Small intestine (tissue), 7 donors: ENCODE measurements around the gene RPGRIP1L. TPM values are rescaled to one million over a fixed set of nuclear protein-coding genes. Genes with fewer than 3 reads are reported as not detected.
A peak's percentile ranks its signal among the peaks of the same experiment; 100 is the strongest.

Experiments used
- DNase-seq, 2 donors: peaks; one replicate each; pipeline versions ENCODE4 v3.0.0 to v3.0.0-alpha.2; 2013
- FAIRE-seq: peaks from 2 replicates; lab custom pipeline; 2012; peaks lifted over from hg19 to GRCh38; lab: Jason Lieb, UNC
- H3K27ac ChIP-seq, 3 donors: one replicate each; pipeline ENCODE4 v1.5.1; 2013; ENCODE audit warnings: low read length in 2 of 3, mild to moderate bottlenecking in 2 of 3, control low read depth in 1 of 3, inconsistent platforms in 1 of 3, low read depth in 1 of 3, moderate library complexity in 1 of 3
- H3K27me3 ChIP-seq, 3 donors: one replicate each; pipeline ENCODE4 v1.6.1; 2013; ENCODE audit warnings: low read length in 3 of 3, inconsistent platforms in 1 of 3; ENCODE audit not compliant: control insufficient read depth in 3 of 3, insufficient read depth in 3 of 3
- H3K36me3 ChIP-seq, 3 donors: one replicate each; pipeline ENCODE4 v1.6.1; 2013; ENCODE audit warnings: low read length in 3 of 3, inconsistent platforms in 1 of 3, low read depth in 1 of 3, mild to moderate bottlenecking in 1 of 3, moderate library complexity in 1 of 3; ENCODE audit not compliant: control insufficient read depth in 3 of 3, insufficient read depth in 2 of 3
- H3K4me1 ChIP-seq, 3 donors: one replicate each; pipeline ENCODE4 v1.6.1; 2013; ENCODE audit warnings: low read length in 2 of 3, inconsistent platforms in 1 of 3, low read depth in 1 of 3, mild to moderate bottlenecking in 1 of 3, moderate library complexity in 1 of 3; ENCODE audit not compliant: control insufficient read depth in 3 of 3, insufficient read depth in 2 of 3
- H3K4me3 ChIP-seq, 3 donors: one replicate each; pipeline ENCODE4 v1.5.1; 2013; ENCODE audit warnings: low read length in 3 of 3, control low read depth in 1 of 3, inconsistent platforms in 1 of 3, low read depth in 1 of 3, mild to moderate bottlenecking in 1 of 3, moderate library complexity in 1 of 3
- H3K9me3 ChIP-seq, 2 donors: one replicate each; pipeline ENCODE4 v1.6.1; 2013; ENCODE audit warnings: low read depth in 1 of 2, low read length in 1 of 2; ENCODE audit not compliant: control insufficient read depth in 2 of 2, insufficient read depth in 1 of 2
- WGBS, 3 donors: extraction: QIAGEN DNeasy Blood & Tissue Kit; methylation state at CpG; one replicate each; pipeline ENCODE4 v1.1.7; 2013; 5-methylcytosine and 5-hydroxymethylcytosine counted together
- polyA plus RNA-seq, 4 donors: library from polyadenylated mRNA; stranded (reverse) in 3 of 4; unstranded in 1 of 4; fragments of 200-250 nt in 3 of 4; fragments of 120-200 nt in 1 of 4; gene quantifications; one replicate each; pipeline versions ENCODE4 v1.2.1 to v1.2.3, GENCODE V29; 2013
- donor health status: healthy with polysubstance abuse.
- donor health status: control.
- donor health status: control.
- donor health status: Bipolar disorder and iron deficiency.
- donor health status: healthy.

Gene RPGRIP1L
- polyA plus RNA-seq, 4 donors: under 0.01 to 4.5 (median 1.0) TPM

GRCh38 chr16:53619235-53619634, 84.4 kb downstream of the RPGRIP1L start:
- no peak for DNase-seq
- WGBS, 3 donors: 77 to 87% (median 82%) methylated on average over 3 of the region's 3 CpGs
- H3K27ac ChIP-seq: no peak overlapping the region
- H3K9me3 ChIP-seq: no peaks in the 10 kb centered on the region
- H3K4me3 ChIP-seq: no peak overlapping the region
- FAIRE-seq: no peak
- no peaks in the 10 kb centered on the region for H3K27me3 ChIP-seq
- H3K36me3 ChIP-seq: no peaks in the 10 kb centered on the region
- no peaks in the 10 kb centered on the region for H3K4me1 ChIP-seq

- 87 to 100% (median 91%) methylated on average over 1 of the region's 1 CpG for WGBS, 3 donors
- Histone ChIP-seq H3K27ac (no peak overlapping the region), H3K36me3 (no peaks in the 10 kb centered on the region), H3K9me3 (no peaks in the 10 kb centered on the region), H3K4me1 (no peaks in the 10 kb centered on the region), H3K4me3 (no peak overlapping the region), H3K27me3 (no peaks in the 10 kb centered on the region)
- DNase-seq (no peak), FAIRE-seq (no peak)
Observed at GRCh38 chr16:53614346-53614745, 89.3 kb downstream of the RPGRIP1L start.

- Histone ChIP-seq H3K9me3 (no peaks in the 10 kb centered on the region), H3K27ac (no peak overlapping the region), H3K27me3 (no peaks in the 10 kb centered on the region), H3K36me3 (no peaks in the 10 kb centered on the region), H3K4me3 (no peak overlapping the region), H3K4me1 (no peaks in the 10 kb centered on the region)
- 21 to 65% (median 51%) methylated on average over 3 of the region's 3 CpGs for WGBS, 3 donors
- DNase-seq (peak; percentile 9 to 54), FAIRE-seq (no peak)
Observed at GRCh38 chr16:53612003-53612402, 91.7 kb downstream of the RPGRIP1L start.

- FAIRE-seq: no peak
- 65 to 71% (median 70%) methylated on average over 6 of the region's 6 CpGs for WGBS, 3 donors
- H3K27ac ChIP-seq: no peak overlapping the region
- DNase-seq: peak in 1 of 2 donors; percentile 21
- no peaks in the 10 kb centered on the region for H3K9me3 ChIP-seq
- no peaks in the 10 kb centered on the region for H3K27me3 ChIP-seq
- H3K4me3 ChIP-seq: no peak overlapping the region
- no peaks in the 10 kb centered on the region for H3K36me3 ChIP-seq
- no peaks in the 10 kb centered on the region for H3K4me1 ChIP-seq
Observed at GRCh38 chr16:53611179-53611696, 92.4 kb downstream of the RPGRIP1L start.

- WGBS, 3 donors: 90 to 95% (median 91%) methylated on average over 4 of the region's 4 CpGs
- FAIRE-seq: no peak
- Histone ChIP-seq H3K27me3 (no peaks in the 10 kb centered on the region), H3K9me3 (no peaks in the 10 kb centered on the region), H3K27ac (no peak overlapping the region), H3K4me1 (no peaks in the 10 kb centered on the region), H3K36me3 (peaks cover 0 to 2% (median 0%) of the 10 kb centered on the region in 3 donors), H3K4me3 (no peak overlapping the region)
- DNase-seq: no peak
Observed at GRCh38 chr16:53609536-53609935, 94.1 kb downstream of the RPGRIP1L start.

- H3K4me3 ChIP-seq: no peak overlapping the region
- no peak overlapping the region for H3K27ac ChIP-seq
- peaks cover 0 to 2% (median 0%) of the 10 kb centered on the region in 3 donors for H3K36me3 ChIP-seq
- H3K27me3 ChIP-seq: no peaks in the 10 kb centered on the region
- DNase-seq (no peak), FAIRE-seq (no peak)
- H3K4me1 ChIP-seq: no peaks in the 10 kb centered on the region
- WGBS, 3 donors: 88 to 96% (median 94%) methylated on average over 2 of the region's 2 CpGs
- H3K9me3 ChIP-seq: no peaks in the 10 kb centered on the region
Observed at GRCh38 chr16:53608094-53608493, 95.6 kb downstream of the RPGRIP1L start.

GRCh38 chr16:53605831-53606400, 97.7 kb downstream of the RPGRIP1L start:
- no peaks in the 10 kb centered on the region for H3K4me1 ChIP-seq
- H3K27ac ChIP-seq: no peak overlapping the region
- DNase-seq: no peak
- FAIRE-seq: no peak
- no peaks in the 10 kb centered on the region for H3K27me3 ChIP-seq
- no peaks in the 10 kb centered on the region for H3K9me3 ChIP-seq
- WGBS, 3 donors: 87 to 93% (median 92%) methylated on average over 2 of the region's 2 CpGs
- H3K36me3 ChIP-seq: peaks cover 0 to 2% (median 0%) of the 10 kb centered on the region in 3 donors
- H3K4me3 ChIP-seq: no peak overlapping the region

- H3K27ac ChIP-seq: no peak overlapping the region
- WGBS, 3 donors: 92 to 97% (median 94%) methylated on average over 10 of the region's 10 CpGs
- no peaks in the 10 kb centered on the region for H3K27me3 ChIP-seq
- DNase-seq (no peak), FAIRE-seq (no peak)
- no peaks in the 10 kb centered on the region for H3K9me3 ChIP-seq
- H3K4me3 ChIP-seq: no peak overlapping the region
- H3K36me3 ChIP-seq: peaks cover 0 to 2% (median 0%) of the 10 kb centered on the region in 3 donors
- no peaks in the 10 kb centered on the region for H3K4me1 ChIP-seq
Observed at GRCh38 chr16:53605356-53605755, 98.3 kb downstream of the RPGRIP1L start.

GRCh38 chr16:53601961-53602360, 101.7 kb downstream of the RPGRIP1L start:
- peaks cover 0 to 2% (median 0%) of the 10 kb centered on the region in 3 donors for H3K36me3 ChIP-seq
- H3K4me3 ChIP-seq: no peak overlapping the region
- no peaks in the 10 kb centered on the region for H3K9me3 ChIP-seq
- H3K27ac ChIP-seq: no peak overlapping the region
- no peaks in the 10 kb centered on the region for H3K27me3 ChIP-seq
- FAIRE-seq (no peak), DNase-seq (no peak)
- WGBS, 3 donors: 81 to 92% (median 91%) methylated on average over 4 of the region's 4 CpGs
- no peaks in the 10 kb centered on the region for H3K4me1 ChIP-seq
